NK-92 (cell line): ENCODE measurements around the gene PEX12.
"Not testable (repeated sequence)": the region's sequence is repeated elsewhere in the genome, so short reads cannot be mapped to it uniquely, and the experiment has no call there.

Source experiments
- DNase-seq: peaks from one replicate; lab custom pipeline; 2025; ENCODE audit not compliant: unreplicated experiment; lab: John Stamatoyannopoulos, UW

Gene PEX12

DNA sequence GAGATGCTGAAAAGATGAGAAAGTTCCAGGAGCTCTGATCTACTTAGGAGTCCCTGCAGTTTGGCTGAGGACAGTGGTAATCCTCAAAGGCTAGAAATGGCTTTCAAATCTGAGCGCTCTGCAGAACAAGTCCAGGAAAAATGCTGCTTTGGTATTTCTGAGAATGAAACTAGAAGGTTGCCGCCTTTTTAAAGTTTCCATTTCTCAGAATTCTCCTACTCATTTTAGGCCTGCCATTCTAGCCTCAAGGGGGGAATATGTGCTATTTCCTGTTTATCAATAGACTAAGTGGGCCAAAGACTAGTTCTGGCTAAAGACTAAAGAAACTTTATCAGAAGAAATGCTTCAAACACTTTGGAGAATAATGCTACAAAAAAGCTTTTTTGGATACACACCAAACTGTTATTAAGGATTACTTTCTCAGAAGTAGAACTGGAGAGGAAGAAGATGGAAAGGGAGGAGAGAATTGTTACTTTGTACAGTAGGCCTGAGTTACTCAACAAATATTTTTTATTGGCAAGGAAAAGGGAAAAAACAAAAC, 40.7 kb downstream of the PEX12 start, which contains the start of gene SLFN12L:
Gene SLFN12L, minus strand, starts transcription at position 78 of the 541 bp plus-strand sequence. CDS start 15,314 bp downstream, outside the sequence.
- DNase-seq, result no peak

DNA sequence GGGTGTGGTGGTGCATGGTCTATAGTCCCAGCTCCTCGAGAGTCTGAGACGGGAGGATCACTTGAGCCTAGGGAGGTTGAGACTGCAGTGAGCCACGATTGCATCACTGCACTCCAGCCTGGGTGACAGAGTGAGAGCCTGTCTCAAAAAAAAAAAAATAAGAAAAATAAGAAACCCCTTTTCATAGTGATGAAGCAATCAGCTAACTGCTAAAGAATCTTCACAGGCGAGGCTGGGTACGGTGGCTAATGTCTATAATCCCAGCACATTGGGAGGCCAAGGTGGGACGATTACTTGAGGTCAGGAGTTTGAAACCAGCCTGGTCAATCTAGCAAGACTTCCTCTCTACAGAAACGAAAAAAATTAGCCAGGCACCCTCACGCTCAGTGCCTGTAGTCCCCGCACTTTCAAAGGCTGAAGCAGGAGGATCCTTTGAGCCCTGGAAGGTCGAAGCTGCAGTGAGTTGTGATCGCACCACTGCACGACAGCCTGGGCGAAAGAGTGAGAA, 41.7 kb downstream of the PEX12 start:
- no peak for DNase-seq

- not testable (repeated sequence) for DNase-seq
Observed at GRCh38 chr17:35535406-35535805, 43.0 kb downstream of the PEX12 start.

GRCh38 chr17:35534576-35535093, 43.7 kb downstream of the PEX12 start:
- no peak for DNase-seq

DNA sequence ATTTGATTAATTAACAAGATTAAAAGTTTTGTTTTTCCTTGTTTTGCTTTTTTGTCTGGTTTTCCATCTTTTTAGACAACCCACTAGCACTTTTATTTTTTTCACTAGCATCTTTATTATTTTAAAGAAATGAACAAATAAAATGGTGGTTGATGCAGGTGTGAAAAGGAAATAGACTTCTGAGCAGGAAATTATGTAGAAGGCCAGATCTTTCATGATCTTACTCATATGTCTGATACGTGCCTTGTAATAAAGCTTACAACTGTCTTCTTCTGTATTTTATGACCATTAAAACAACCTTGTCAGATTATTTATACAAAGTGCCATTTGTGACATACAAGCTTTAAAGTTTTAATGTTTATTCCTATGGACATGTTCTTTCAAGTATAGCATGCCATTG, 47.2 kb downstream of the PEX12 start:
- DNase-seq, result no peak

GRCh38 chr17:35529866-35530265, 48.5 kb downstream of the PEX12 start:
- DNase-seq, result no peak

DNA sequence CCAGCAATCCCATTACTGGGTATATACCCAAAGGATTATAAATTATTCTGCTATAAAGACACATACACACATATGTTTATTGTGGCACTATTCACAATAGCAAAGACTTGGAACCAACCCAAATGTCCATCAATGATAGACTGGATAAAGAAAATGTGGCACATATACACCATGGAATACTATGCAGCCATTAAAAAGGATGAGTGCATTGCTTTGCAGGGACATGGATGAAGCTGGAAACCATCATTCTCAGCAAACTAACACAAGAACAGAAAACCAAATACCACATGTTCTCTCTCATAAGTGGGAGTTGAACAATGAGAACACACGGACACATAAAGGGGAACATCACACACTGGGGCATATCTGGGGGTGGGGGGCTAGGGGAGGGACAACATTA, 49.0 kb downstream of the PEX12 start:
- not testable (repeated sequence) for DNase-seq
